Epithelial cell of esophagus (primary cell): ENCODE data around the gene DSCAML1.

Experiments
- DNase-seq: peaks from one replicate; pipeline ENCODE4 v3.0.0; 2010; ENCODE audit warnings: low read depth
- H3K4me3 ChIP-seq: 2 replicates; pipeline ENCODE4 v1.5.1; 2011; ENCODE audit warnings: mild to moderate bottlenecking, low read length, control low read depth
- CTCF ChIP-seq: IDR thresholded peaks from 2 replicates; pipeline ENCODE4 v1.5.1; 2011; ENCODE audit warnings: low read depth, mild to moderate bottlenecking, low read length, control low read depth, inconsistent platforms; ENCODE audit not compliant: insufficient read depth; ENCODE audit errors: missing control alignments

Gene DSCAML1

DNA sequence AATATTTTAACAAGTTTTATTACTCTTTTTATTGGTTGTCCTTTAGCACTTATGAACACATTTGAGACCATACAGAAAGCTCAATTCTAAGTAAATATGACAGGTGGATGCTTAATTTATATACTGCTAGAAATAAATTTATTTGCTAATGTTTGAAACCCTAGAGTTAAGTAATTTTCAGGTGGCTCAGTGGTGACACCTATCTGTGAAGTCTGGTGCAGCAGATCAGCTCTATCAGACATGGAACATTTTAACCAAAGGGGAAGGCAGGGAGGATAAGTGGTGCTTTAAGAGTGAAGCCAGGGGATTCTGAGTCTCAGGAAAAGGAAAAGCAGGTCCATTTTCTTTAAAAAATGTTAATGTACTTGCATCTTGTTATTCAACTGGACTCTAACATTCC lies 175.8 kb downstream of the DSCAML1 start:
- H3K4me3 ChIP-seq: no peak overlapping the region
- peak; percentile 2 for DNase-seq
- peak; percentile 48 for TF ChIP-seq CTCF

GRCh38 chr11:117620659-117621058 lies 176.4 kb downstream of the DSCAML1 start:
- no peak for DNase-seq

GRCh38 chr11:117620086-117620485 lies 176.9 kb downstream of the DSCAML1 start:
- no peak for TF ChIP-seq CTCF
- DNase-seq: no peak
- H3K4me3 ChIP-seq: no peak overlapping the region

More at GRCh38 chr11:117620659-117621058, 176.4 kb downstream of the DSCAML1 start:
- no peak overlapping the region for H3K4me3 ChIP-seq
- TF ChIP-seq CTCF: no peak

DNA sequence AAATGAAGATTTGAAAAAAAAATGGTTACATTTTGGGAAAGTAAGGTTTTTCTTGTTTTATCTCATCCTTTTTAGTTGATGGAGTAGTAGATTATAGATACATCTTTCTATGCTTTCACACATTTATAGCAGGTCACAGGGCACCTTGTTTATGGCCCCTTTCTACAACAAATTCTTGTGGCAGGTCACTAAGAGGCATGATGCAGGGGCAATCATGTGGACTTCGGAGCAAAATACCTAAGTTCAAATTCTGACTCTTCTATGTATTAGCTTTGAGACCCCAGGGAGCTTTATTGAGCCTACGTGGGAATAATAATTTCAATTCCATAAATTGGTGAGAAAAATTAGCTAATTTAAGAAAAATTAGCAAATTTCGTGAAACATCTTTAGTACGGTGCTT lies 177.4 kb downstream of the DSCAML1 start:
- no peak for TF ChIP-seq CTCF
- H3K4me3 ChIP-seq: no peak overlapping the region
- DNase-seq: no peak

- no peak for DNase-seq
- TF ChIP-seq CTCF: no peak
- H3K4me3 ChIP-seq: no peak overlapping the region
These were observed 178.0 kb downstream of the DSCAML1 start for GRCh38 chr11:117618982-117619355.

- no peak overlapping the region for H3K4me3 ChIP-seq
- DNase-seq: peak; percentile 15
- TF ChIP-seq CTCF: no peak
These were observed 178.6 kb downstream of the DSCAML1 start for GRCh38 chr11:117618302-117618981.

- H3K4me3 ChIP-seq: no peak overlapping the region
- no peak for TF ChIP-seq CTCF
- no peak for DNase-seq
These were observed 180.0 kb downstream of the DSCAML1 start for GRCh38 chr11:117616979-117617378.
